Parathyroid adenoma (tissue), 2 donors: Measurements from ENCODE around the gene SPOCK3.

Source experiments
- H2AFZ ChIP-seq: fragments of 300-600 bp; sonication (generic); one replicate; pipeline ENCODE4 v1.7.0; 2017; ENCODE audit warnings: antibody characterized with exemption, mild to moderate bottlenecking
- H3K27ac ChIP-seq: fragments of 300-600 bp; sonication (generic); one replicate; pipeline ENCODE4 v1.7.0; 2017
- H3K27me3 ChIP-seq: fragments of 300-600 bp; sonication (generic); one replicate; pipeline ENCODE4 v1.7.0; 2017; ENCODE audit warnings: low read length; ENCODE audit not compliant: control insufficient read depth, insufficient read depth
- H3K36me3 ChIP-seq: fragments of 300-600 bp; sonication (generic); one replicate; pipeline ENCODE4 v1.7.0; 2017; ENCODE audit warnings: low read length; ENCODE audit not compliant: control insufficient read depth, insufficient read depth
- H3K4me1 ChIP-seq: fragments of 300-600 bp; sonication (generic); one replicate; pipeline ENCODE4 v1.7.0; 2017; ENCODE audit warnings: control low read depth
- H3K4me2 ChIP-seq: fragments of 300-600 bp; sonication (generic); one replicate; pipeline ENCODE4 v1.7.0; 2017; ENCODE audit warnings: low read length
- H3K4me3 ChIP-seq: fragments of 300-600 bp; sonication (generic); one replicate; pipeline ENCODE4 v1.7.0; 2017; ENCODE audit warnings: low read depth, low read length
- H3K79me2 ChIP-seq: fragments of 300-600 bp; sonication (generic); one replicate; pipeline ENCODE4 v1.7.0; 2017; ENCODE audit warnings: control low read depth
- H3K9ac ChIP-seq: fragments of 300-600 bp; sonication (generic); one replicate; pipeline ENCODE4 v1.7.0; 2017; ENCODE audit warnings: mild to moderate bottlenecking
- H3K9me3 ChIP-seq: fragments of 300-600 bp; sonication (generic); one replicate; pipeline ENCODE4 v1.7.0; 2017; ENCODE audit warnings: low read length; ENCODE audit not compliant: control insufficient read depth
- CTCF ChIP-seq: fragments of 300-600 bp; sonication (generic); IDR thresholded peaks from one replicate; pipeline ENCODE4 v1.7.0; 2017; ENCODE audit warnings: antibody characterized with exemption, mild to moderate bottlenecking
- donor health status: primary hyperparathyroidism.

The SPOCK3 gene

GRCh38 chr4:167052631-167053091, 181.6 kb downstream of the SPOCK3 start:
- Histone ChIP-seq H3K4me3 (no peak overlapping the region), H3K4me2 (no peak overlapping the region), H3K4me1 (no peaks in the 10 kb centered on the region), H3K9ac (no peak overlapping the region), H2AFZ (no peak overlapping the region), H3K27me3 (no peaks in the 10 kb centered on the region), H3K27ac (no peak overlapping the region), H3K79me2 (no peaks in the 10 kb centered on the region), H3K9me3 (no peaks in the 10 kb centered on the region), H3K36me3 (no peaks in the 10 kb centered on the region)
- no peak for TF ChIP-seq CTCF

DNA sequence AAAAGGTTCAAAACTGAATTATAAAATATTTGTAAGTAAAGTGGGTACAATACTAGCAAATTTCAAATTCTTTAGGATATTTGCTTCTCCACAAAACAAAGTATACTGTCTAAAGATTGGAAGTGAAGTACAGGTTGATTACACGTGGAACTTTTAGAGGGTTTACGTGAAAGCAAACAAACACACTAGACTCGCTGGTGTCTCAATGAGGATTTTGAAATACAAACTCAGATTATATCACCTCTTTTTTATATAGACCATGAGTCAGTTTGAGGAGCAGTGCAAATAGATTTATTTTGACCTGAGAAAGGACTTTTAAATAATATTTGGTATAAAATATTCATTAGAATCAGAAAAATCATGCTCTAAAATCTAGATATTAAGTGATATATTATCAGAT, 185.0 kb downstream of the SPOCK3 start:
- Histone ChIP-seq H2AFZ (no peak overlapping the region), H3K79me2 (no peaks in the 10 kb centered on the region), H3K36me3 (no peaks in the 10 kb centered on the region), H3K27me3 (no peaks in the 10 kb centered on the region), H3K9me3 (no peaks in the 10 kb centered on the region), H3K9ac (no peak overlapping the region), H3K27ac (no peak overlapping the region), H3K4me2 (no peak overlapping the region), H3K4me3 (no peak overlapping the region), H3K4me1 (no peaks in the 10 kb centered on the region)
- no peak for TF ChIP-seq CTCF

- no peak for TF ChIP-seq CTCF
- Histone ChIP-seq H3K4me3 (no peak overlapping the region), H3K27ac (no peak overlapping the region), H3K9me3 (no peaks in the 10 kb centered on the region), H3K79me2 (no peaks in the 10 kb centered on the region), H3K27me3 (no peaks in the 10 kb centered on the region), H2AFZ (no peak overlapping the region), H3K4me2 (no peak overlapping the region), H3K36me3 (no peaks in the 10 kb centered on the region), H3K4me1 (no peaks in the 10 kb centered on the region), H3K9ac (no peak overlapping the region)
Measured at GRCh38 chr4:167041524-167041923, 192.8 kb downstream of the SPOCK3 start.

DNA sequence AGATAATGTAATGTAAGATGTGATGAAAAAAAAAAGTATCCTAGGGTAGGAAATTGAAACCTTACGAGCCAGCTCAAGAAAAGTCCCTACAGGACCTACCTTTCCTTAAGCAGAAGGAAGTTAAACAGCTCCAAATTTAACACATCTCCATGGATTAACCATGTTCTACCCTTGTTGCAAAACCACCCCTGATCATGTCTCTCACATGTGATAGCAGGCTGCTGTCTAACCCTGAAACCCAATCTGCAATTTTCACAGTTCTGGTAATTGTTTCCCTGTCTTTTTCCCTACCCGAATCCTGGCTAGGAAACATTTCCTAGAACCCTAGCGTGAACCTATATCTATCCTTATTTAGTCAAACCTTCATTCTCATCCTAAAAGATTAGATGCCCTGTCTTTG, 198.9 kb downstream of the SPOCK3 start:
- Histone ChIP-seq H3K27ac (no peak overlapping the region), H3K27me3 (no peaks in the 10 kb centered on the region), H3K4me2 (no peak overlapping the region), H3K4me1 (no peaks in the 10 kb centered on the region), H3K4me3 (no peak overlapping the region), H3K9ac (no peak overlapping the region), H3K9me3 (no peaks in the 10 kb centered on the region), H3K36me3 (no peaks in the 10 kb centered on the region), H2AFZ (no peak overlapping the region), H3K79me2 (no peaks in the 10 kb centered on the region)
- no peak for TF ChIP-seq CTCF

- Histone ChIP-seq H3K79me2 (no peaks in the 10 kb centered on the region), H3K27me3 (no peaks in the 10 kb centered on the region), H3K4me3 (no peak overlapping the region), H3K9me3 (no peaks in the 10 kb centered on the region), H3K4me2 (no peak overlapping the region), H3K4me1 (no peaks in the 10 kb centered on the region), H3K9ac (no peak overlapping the region), H3K36me3 (no peaks in the 10 kb centered on the region), H2AFZ (no peak overlapping the region), H3K27ac (no peak overlapping the region)
- TF ChIP-seq CTCF, result no peak
Measured at GRCh38 chr4:167034983-167035382, 199.3 kb downstream of the SPOCK3 start.
